ENCODE data around the gene C3orf22.
"Not testable (repeated sequence)": the region's sequence is repeated elsewhere in the genome, so short reads cannot be mapped to it uniquely, and the experiment has no call there.

Gene C3orf22, protein sequence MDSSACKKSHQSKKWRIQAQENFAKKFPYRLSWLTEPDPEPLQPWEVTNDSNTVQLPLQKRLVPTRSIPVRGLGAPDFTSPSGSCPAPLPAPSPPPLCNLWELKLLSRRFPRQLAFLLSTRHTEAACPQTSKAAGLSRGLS

DNA sequence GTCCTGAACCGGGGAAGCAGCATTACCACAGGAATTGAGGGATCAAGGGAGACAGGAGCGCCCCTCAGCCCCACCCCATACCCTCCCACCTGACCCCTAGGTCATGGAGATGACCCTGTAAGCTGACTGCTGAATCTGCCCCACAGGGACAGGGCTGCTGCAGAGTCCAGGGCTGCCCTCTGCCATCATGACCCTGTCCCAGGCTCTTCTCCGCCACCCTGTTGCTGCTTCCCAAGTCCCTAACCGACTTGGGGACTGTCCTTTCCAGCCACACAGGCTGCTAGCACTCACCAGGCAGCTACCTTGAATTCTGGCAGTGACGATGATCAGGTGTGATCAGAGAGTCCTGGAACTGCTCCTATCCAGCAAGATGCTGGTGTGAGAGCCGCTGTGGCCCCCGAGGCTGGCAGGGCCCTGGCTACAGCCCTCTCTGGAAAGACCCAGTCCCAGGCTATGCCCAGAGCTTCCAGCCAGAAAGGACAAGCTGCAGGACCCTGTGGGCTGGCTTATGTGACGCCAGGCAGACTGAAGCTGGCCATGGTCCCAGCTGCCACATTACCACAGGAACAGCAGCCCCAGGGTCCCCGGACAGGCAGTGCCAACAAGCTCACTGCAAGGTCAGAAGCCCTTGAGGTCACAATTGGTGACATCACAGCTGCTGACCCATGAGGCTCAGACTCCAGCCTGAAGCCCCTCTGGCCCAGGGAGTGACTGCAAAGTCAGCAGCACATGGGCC lies at the start of gene C3orf22:
Gene C3orf22 (minus strand): TSS at position 597 of the 736 bp plus-strand sequence. CDS start 5,542 bp downstream, outside the sequence.
- DNase-seq: no peak

DNA sequence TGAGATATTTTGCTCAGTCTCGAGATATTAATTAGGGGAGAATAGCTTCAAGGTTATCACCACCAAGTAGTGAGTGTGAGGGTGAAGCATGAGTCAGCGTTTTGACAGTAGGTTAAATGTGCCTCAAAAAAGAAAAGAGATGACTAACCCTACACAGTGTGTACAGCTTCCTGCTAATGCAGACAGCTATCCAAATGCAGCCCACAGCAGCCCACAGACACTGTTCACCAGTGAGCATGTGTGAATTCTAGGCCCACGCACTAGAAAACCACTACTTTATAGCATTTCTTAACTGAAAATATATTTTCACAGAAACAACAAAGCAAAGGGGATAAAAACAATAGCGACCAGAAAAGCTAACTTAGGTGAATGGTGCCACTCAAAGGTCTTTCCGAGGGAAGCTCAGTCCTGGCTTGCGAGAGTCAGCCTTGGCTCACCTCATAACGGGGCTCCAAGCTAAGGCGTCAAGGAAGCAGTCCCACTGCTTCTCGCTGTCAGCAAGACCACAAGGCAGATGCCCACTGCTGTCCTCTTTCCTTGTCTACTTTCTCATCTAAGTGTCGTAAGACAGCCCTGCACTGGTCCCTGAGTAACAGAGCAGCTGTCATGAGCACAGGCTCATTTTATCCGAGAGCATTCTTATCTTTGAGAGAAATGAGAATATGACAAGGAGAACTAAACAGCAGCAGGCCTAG lies 48.6 kb upstream of the C3orf22 start:
- DNase-seq: no peak

DNA sequence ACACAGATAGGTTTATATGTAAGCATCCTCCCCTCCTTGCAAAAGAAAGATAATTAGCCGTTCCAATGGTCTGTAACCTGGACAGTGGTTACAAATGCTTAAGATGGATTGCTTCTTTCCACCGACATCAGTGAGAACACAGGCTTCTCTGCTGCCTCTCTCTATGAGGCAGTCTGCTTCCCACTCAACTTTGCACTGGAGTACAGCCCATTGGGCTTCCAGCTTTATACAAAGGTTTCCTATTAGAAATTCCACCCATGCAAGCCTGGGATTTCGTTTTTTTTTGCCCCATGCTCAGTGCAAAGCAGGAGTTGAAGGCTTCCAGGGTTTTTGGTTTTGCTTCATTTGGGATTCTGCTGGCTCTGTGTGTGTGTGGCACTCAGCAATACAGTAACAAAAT lies 47.3 kb upstream of the C3orf22 start:
- no peak for DNase-seq

DNA sequence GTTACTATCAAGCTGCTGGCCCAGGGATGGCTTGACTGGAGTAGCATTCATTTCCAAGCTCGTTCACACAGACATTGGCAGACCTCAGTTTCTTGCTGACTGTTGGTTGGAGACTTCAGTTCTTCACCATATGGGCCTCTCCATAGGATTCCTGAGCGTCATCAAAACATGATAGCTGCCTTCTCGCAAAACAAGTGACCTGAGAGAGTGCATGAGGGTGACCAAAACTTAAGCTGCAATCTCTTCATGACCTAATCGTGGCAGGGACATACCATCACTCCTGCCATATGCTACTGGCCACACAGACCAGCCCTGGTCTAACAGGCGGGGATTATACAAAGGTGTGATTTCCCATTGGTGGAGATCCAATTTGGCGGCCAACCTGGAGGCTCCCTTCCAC lies 46.0 kb upstream of the C3orf22 start:
- no peak for DNase-seq

DNA sequence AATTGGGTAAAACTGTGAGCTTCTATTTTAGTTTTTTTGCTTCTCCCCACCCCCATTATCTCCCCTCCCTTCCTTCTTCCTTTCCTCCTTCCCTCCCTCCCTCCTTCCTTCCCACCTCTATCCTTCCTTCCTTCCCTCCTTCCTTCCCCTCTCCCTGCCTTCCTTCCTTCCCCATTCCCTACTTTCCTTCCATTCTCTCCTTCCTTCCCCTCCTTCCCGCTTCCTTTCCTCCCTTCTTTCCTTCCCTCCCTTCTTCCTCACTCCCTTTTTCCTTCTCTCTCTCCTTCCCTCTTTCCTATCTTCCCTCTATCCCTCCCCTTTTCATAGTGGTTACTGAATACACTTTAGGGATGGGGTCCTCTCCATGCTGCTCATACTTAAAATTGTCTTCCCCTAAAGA lies 40.4 kb upstream of the C3orf22 start:
- no peak for DNase-seq

DNA sequence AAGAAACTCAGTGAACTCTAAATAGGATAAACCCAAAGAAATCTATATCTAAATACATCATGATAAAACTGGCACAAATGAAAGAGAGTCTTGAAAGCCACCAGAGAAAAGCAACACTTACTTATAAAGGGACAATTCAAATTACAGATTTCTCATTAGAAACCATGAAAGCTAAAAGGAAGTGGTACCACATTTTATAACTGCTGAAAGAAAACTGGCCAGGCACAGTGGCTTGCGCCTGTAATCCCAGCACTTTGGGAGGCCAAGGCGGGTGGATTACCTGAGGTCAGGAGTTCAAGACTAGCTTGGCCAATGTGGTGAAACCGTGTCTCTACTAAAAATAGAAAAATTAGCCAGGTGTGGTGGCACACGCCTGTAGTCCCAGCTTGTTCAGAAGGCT lies 36.7 kb upstream of the C3orf22 start:
- DNase-seq: not testable (repeated sequence)

DNA sequence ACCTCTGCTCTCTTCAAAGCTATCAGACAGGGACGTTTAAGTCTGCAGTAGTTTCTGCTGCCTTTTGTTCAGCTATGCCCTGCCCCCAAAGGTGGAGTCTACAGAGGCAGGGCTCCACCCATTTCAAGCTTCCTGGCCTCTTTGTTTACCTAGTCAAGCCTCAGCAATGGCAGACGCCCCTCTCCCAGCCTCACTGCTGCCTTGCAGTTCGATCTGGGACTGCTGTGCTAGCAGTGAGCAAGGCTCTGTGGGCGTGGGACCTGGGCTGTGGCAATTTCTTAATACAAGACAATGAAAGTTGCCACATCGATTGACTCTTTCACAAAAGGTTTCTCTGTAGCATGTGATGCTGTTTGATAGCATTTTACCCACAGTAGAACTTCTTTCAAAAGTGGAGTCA lies 32.8 kb upstream of the C3orf22 start:
- DNase-seq: not testable (repeated sequence)

DNA sequence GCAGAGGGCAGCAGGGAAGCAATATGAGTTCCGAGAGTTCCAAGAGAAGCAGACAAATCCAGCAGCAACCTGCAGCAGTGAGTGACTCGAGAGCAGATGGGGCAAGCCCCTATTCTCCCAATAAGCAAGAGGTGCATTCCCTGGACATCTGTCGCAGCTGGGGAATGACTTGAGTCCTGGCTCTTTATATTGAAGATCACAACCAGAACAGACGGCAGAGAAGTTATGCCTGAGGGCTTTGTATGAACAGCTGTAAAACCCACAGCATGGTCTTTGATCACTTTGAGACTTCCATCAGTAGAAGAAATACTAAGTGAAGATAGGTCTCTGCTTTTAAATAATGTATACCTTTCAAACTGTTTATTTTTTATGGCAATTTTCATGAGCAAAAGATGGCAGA lies 23.6 kb upstream of the C3orf22 start:
- DNase-seq: no peak

DNA sequence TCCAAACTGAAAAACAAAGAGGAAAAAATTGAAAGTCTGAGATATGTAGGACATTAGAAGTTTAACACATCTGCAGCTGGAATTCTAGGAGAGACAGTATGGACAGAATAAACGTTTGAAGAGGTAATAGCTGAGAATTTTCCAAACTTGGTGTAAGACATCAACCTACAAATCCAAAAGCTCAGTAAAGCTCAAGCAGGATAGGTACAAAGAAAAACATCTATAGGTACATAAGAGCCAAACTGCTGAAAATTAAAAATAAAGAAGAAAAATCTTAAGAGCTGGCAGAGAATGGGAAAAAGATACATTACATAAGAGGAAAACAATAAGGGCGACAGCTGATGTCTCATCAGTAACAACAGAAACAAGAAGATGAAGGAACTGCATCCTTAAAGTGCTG lies 22.8 kb upstream of the C3orf22 start:
- no peak for DNase-seq

DNA sequence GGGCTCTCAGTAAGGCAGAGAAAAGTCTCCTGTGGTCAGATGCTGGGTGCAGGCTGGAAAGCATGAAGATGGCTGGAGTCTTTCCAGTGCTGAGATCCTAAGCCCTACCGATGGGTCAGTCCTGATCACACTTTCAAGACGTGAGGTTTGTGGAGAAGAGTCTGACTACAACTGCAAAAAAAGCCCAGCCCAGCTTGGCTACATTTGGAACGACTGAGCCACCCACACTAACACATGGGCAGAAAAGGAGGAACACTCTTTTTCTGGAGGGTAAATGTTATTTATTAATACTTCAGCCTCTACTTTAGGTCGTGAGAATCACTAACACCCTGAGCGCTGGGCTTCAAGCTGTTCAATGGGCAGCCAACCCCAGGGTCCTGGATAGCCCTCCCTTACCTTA lies 22.0 kb upstream of the C3orf22 start:
- no peak for DNase-seq

DNA sequence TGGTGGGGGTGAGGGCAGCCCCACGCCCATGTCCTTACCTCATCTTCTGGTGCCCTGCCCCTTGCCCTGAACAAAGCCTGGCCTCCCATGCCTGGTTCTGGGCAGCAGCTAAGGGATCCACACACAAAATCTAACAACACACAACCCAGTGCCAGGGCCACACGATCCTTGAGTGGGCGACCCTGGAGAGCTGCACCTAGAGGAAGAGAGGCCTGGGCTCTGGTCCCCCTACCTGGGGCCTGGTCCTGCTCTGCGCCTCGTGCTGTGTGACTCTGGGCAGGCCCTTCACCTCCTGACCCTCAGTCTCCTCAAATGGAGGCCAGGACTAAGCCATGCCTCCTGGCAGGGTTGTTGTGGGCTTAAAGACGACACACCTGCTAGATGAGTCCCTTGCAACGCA lies 20.0 kb upstream of the C3orf22 start:
- no peak for DNase-seq

DNA sequence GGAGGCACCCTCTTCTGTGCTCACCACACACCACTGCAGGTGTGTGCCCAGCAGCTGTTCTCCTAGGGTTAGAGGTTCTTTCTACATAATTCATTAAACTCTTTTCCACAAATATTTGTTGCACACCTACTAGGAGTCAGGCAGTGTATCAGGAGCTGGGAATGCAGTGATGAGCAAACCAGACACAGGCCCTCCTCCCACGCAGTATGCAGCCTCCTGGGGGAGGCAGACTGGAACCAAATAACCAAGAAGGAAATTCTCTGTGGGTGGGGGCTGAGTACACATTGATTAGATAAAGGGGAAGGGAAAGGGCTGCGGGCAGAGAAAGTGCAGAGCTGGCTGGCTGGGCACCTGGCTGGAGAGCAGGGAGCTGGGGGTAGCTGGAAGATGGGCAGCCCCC lies 18.5 kb upstream of the C3orf22 start:
- DNase-seq: no peak

DNA sequence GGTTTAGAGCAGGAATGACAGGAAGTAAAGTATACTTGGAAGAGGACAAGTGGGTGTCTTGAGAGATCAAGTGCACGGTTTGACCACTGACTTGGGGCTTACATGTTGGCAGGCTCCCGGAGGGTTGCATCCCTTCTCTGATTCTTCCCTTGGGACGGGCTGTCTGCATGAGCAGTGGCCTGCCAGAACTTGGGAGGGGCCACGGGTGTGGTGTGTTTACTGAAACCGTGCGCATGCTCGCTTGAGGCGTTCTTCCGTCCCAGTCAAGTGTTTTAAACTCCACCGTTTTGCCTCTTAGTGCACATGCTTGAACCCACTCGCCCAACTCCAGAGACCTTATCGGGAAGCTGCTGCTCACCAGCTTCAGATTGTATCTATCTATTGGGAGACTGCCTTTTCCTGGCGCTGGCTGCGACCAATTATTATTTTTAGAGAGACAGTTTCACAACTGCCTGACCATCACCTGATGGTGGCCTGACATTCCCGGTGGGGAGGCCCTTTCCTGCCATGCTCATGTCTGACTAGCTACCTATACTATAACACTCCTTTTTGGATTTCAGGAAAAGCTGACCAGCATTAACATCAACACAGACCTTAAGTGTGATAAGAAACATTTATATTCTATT lies 14.9 kb upstream of the C3orf22 start:
- no peak for DNase-seq

DNA sequence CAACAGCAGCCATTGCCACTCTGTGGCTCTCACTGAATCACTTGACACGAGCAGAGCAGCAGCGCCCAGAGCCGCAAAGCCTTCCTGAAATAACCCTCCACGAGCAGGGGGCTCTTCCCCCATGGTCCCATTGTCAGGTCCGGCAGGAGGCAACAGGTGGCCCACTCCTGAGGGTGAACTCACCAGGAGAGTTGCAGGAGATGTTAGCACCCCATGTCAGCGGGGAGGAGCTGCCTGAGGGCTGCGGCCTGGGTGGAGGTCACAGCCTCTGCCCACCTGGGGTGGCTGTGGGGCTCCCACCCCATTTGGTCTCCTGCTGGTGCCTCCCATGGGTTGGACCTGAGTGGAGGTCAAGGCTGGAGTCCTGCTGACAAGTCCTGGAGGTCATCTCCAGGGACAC lies 12.3 kb upstream of the C3orf22 start:
- no peak for DNase-seq

DNA sequence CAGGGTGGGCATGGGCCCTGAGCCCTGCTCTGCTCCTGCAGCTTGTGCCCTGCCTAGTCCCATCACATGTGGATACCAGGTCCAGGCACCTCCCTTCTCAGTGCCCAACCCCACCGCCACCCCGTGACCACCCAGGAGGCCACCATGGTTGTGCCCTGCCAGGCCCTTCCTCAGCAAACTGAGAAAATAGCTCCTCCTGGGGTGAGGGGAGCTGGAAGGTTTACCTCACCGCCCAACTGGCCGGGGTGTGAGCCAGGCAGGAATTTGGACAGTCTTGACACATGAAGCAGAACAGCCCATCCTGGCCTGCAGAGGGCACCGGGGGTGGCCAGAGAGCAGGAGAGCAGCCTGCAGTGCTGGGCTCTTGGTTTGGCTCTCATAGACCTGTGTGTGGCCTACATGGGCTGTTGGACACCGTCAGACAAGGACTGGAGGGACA lies 11.4 kb upstream of the C3orf22 start:
- no peak for DNase-seq

DNA sequence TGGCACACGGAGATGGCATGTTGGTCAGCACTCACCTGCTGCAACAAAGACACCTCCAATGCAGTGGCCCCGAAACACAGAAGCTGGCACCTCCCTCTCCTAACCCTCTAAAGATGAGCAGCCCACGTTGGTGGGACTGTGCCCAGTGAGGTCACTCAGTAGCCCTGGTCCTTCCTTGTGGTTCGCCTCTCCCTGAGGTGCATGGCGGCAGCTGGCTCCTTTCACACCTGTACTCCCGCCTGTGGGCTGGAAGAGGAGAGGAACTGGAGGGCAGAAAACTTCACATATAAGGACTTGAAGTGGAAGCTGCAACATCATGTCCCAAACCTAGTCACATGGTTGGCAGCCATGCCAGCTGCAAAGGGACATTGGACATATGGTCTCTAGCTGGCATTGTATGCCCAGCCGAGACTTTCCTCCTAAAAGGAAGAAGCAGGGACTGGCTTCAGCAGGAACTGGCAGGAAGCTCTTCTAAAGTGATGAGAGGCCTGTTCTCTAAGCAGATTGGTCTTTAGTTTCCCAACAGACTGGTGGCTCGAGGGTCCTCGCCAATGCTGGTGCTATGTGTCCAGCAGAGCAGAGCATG lies 10.8 kb upstream of the C3orf22 start:
- DNase-seq: no peak

DNA sequence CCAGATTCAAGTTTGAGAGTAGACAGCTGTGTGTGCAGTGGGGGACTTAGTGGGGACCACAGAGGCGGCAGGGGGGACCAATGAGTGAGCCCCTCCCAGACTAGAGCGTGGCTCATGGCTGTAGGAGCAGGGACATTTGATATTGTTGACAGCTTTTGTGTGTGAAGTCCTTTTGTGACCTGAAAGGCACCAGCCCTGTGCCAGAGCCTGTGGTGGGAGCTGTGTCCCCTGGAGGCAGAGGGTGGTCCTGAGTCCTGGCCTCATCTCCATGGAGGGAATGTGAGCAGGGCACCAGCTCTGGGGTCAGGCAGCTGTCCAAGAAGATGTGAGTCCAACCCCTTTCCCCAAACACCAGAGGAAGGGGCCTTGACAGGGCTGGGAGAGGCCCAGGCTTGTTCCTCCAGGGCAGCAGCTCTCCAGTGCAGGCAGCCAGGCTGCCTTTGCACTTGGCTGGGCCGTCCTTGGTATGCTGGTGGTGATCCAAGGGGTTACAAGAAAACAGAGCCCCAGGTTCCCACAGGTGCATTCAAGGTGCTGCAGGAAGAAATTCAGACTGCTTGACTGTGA lies 10.1 kb upstream of the C3orf22 start:
- DNase-seq: no peak

DNA sequence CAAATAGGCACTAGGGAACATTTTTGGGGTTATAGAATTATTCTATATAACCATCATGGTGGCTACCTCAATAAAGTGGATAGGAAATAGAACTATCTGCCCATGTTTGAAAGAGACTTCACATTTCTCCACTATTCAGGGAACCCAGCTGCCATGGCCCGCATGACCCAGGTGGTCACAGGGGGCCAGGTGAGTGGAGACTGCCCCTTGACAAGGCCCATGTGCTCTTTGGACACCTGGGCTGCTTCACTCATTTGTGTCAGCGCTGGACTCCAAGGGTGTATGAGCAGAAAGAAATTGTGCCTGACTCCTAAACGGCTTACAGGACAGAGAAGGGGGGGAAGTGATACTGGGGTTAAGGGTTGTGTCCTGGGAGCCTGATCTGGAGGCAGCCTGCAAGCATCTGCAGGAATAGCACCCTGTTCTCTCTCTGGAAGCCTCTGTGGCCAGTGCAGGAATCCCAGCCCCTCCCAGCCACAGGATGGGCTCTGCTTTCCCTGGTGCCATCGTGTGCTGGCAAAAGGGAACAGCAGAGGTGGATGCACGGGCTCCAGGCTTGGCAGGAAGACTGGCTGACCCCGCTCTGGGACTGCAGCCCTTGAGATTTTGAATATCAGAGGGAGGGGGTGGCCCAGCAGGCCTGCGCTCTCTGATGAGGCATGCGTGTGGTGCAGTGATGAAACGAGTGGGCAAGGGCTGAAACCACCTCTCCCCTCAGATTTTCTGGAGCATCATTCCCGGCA lies 9.1 kb upstream of the C3orf22 start:
- DNase-seq: no peak

DNA sequence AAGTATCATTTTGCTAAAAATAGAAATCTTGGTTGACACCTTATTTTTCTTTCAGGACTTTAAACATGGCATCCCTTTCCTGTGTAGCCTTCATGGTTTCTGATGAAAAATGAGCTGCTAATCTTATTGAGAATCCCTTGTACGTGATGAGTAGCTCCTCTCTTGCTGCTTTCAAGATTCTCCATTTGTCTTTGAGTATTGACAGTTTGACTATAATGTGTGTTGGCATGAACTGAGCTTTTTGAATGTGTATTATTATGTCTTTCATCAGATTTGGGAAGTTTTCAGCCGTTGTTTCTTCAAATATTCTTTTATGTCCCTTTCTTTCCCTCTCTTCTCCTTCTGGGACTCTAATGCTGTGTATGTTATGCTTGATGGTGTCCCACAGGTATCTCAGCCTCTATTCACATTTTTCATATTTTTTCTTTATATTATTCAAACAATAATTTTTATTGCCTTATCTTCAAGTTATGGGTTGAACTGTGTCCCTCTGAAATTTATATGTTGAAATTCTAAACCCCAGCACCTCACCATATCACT lies 4.1 kb upstream of the C3orf22 start:
- DNase-seq: no peak

DNA sequence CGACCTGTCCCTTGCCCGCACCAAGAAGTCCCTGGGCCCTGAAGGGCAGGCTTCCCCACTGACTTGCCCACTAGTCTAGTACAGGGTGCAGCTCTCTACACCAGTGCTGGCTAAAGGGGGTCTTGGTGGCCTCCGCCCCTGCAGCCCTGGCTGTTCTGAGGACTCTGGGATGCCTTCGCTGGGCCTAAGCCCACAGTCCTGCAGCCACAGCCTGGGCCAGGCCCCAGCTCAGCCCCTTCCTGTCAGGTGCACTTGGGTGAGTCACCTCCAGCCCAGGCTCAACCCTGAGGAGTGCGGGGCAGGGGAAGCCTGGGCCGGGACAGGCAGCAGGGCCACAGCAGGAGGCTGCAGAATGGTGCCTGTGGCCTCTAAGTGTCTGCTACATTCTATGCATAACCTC lies 971 bp downstream of the C3orf22 start:
- DNase-seq: no peak

DNA sequence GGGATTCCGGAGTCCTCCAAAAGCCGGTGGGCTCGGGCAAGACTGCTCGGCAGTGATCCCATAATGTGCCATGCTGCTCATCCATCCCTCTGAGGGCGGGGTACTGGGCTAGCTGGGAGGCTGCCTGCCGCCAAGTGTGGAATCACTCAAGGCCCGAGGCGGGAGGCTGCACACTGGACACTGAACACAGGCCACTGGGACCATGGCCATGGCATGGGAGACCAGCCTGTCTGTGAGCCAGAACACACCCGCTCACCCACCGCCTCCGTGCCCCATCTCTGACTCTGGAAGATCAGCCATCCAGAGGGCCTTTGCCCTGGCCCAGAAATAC lies 1.4 kb downstream of the C3orf22 start:
- no peak for DNase-seq
